WTC11 (cell line): ENCODE measurements around the gene DPH1. TPM values are rescaled to one million over a fixed set of nuclear protein-coding genes. Genes with fewer than 3 reads are reported as not detected.

Source experiments
- ATAC-seq: fragments of 200-7000 bp; cut with Tn5 transposase; 2 replicates; pipeline ENCODE4 v1.10.0; 2021; ENCODE audit warnings: mild to moderate bottlenecking, moderate library complexity
- CTCF ChIA-PET: fragments of 300-600 bp; sonication (Branson Sonifier 250); formaldehyde crosslinking; loops from one replicate; lab custom pipeline; 2021; ENCODE audit warnings: antibody characterized with exemption; lab: Charles Lee
- POLR2A ChIA-PET: fragments of 350-600 bp; sonication (Branson Sonifier 250); formaldehyde crosslinking; loops from one replicate; lab custom pipeline; 2021; ENCODE audit warnings: antibody characterized with exemption; lab: Charles Lee
- DNase-seq: peaks from one replicate; pipeline ENCODE4 v3.0.0; 2021; ENCODE audit warnings: low spot score
- H3K27ac Mint-ChIP-seq: 2 replicates; pipeline ENCODE4 v1.8.0; 2021; ENCODE audit warnings: mixed read lengths
- H3K27me3 Mint-ChIP-seq: 2 replicates; pipeline ENCODE4 v1.8.0; 2021; ENCODE audit warnings: low read depth, mild to moderate bottlenecking, moderate library complexity, mixed read lengths
- H3K36me3 Mint-ChIP-seq: 2 replicates; pipeline ENCODE4 v1.8.0; 2021; ENCODE audit warnings: mixed read lengths
- H3K4me1 Mint-ChIP-seq: 2 replicates; pipeline ENCODE4 v1.8.0; 2022; ENCODE audit warnings: mixed read lengths
- H3K4me3 Mint-ChIP-seq: 2 replicates; pipeline ENCODE4 v1.8.0; 2021; ENCODE audit warnings: mild to moderate bottlenecking, moderate library complexity, mixed read lengths
- H3K9me3 Mint-ChIP-seq: 2 replicates; pipeline ENCODE4 v1.8.0; 2021; ENCODE audit warnings: mixed read lengths
- CREB1 ChIP-seq: sonication (generic); formaldehyde crosslinking; IDR thresholded peaks from 2 replicates; pipeline ENCODE4 v1.8.0; 2023; ENCODE audit warnings: mild to moderate bottlenecking, missing genetic modification reagents
- E2F5 ChIP-seq: sonication (generic); formaldehyde crosslinking; IDR thresholded peaks from 2 replicates; pipeline ENCODE4 v1.8.1; 2022; ENCODE audit warnings: mild to moderate bottlenecking, moderate library complexity, missing genetic modification reagents
- ELF4 ChIP-seq: sonication (generic); formaldehyde crosslinking; IDR thresholded peaks from 2 replicates; pipeline ENCODE4 v1.8.1; 2022; ENCODE audit warnings: low read depth, mild to moderate bottlenecking, moderate library complexity, missing genetic modification reagents
- EMX1 ChIP-seq: fragments of 250-450 bp; sonication (Bioruptor Pico); IDR thresholded peaks from 2 replicates; pipeline ENCODE4 v1.8.0; 2021; ENCODE audit warnings: mild to moderate bottlenecking
- ESRRA ChIP-seq: sonication (generic); formaldehyde crosslinking; IDR thresholded peaks from 2 replicates; pipeline ENCODE4 v1.8.1; 2022; ENCODE audit warnings: mild to moderate bottlenecking, missing genetic modification reagents, borderline replicate concordance
- ETV6 ChIP-seq: sonication (generic); formaldehyde crosslinking; IDR thresholded peaks from 2 replicates; pipeline ENCODE4 v1.8.1; 2022; ENCODE audit warnings: mild to moderate bottlenecking, missing genetic modification reagents
- FOXJ3 ChIP-seq: sonication (generic); formaldehyde crosslinking; IDR thresholded peaks from 2 replicates; pipeline ENCODE4 v1.9.0; 2021; ENCODE audit warnings: missing genetic modification reagents, mild to moderate bottlenecking, borderline replicate concordance
- FOXK1 ChIP-seq: sonication (generic); formaldehyde crosslinking; IDR thresholded peaks from 2 replicates; pipeline ENCODE4 v1.8.0; 2022; ENCODE audit warnings: mild to moderate bottlenecking, moderate library complexity, missing genetic modification reagents
- FOXP1 ChIP-seq: sonication (generic); formaldehyde crosslinking; IDR thresholded peaks from 2 replicates; pipeline ENCODE4 v1.8.0; 2022; ENCODE audit warnings: missing genetic modification reagents, mild to moderate bottlenecking, moderate library complexity, borderline replicate concordance
- GABPB1 ChIP-seq: sonication (generic); formaldehyde crosslinking; IDR thresholded peaks from 2 replicates; pipeline ENCODE4 v1.8.1; 2023; ENCODE audit warnings: mild to moderate bottlenecking, missing genetic modification reagents
- GTF2I ChIP-seq: fragments of 250-450 bp; sonication (Bioruptor Pico); conservative IDR thresholded peaks from 2 replicates; pipeline ENCODE4 v1.4.0; 2021; ENCODE audit warnings: mild to moderate bottlenecking
- HMGXB4 ChIP-seq: sonication (generic); formaldehyde crosslinking; IDR thresholded peaks from 2 replicates; pipeline ENCODE4 v1.8.1; 2023; ENCODE audit warnings: mild to moderate bottlenecking, moderate library complexity, missing genetic modification reagents
- JAZF1 ChIP-seq: fragments of 250-450 bp; sonication (Bioruptor Pico); IDR thresholded peaks from 2 replicates; pipeline ENCODE4 v1.9.0; 2021; ENCODE audit warnings: moderate library complexity, mild to moderate bottlenecking, inconsistent platforms
- MAX ChIP-seq: sonication (generic); formaldehyde crosslinking; IDR thresholded peaks from 2 replicates; pipeline ENCODE4 v1.8.0; 2022; ENCODE audit warnings: mild to moderate bottlenecking, missing genetic modification reagents
- NFE2L1 ChIP-seq: sonication (generic); formaldehyde crosslinking; IDR thresholded peaks from 2 replicates; pipeline ENCODE4 v1.8.1; 2023; ENCODE audit warnings: missing genetic modification reagents
- NR1H2 ChIP-seq: sonication (generic); formaldehyde crosslinking; IDR thresholded peaks from 2 replicates; pipeline ENCODE4 v1.9.0; 2021; ENCODE audit warnings: mild to moderate bottlenecking, moderate library complexity, missing genetic modification reagents
- NR2C2 ChIP-seq: sonication (generic); formaldehyde crosslinking; IDR thresholded peaks from 2 replicates; pipeline ENCODE4 v1.8.0; 2022; ENCODE audit warnings: mild to moderate bottlenecking, missing genetic modification reagents
- OVOL2 ChIP-seq: fragments of 250-450 bp; sonication (Bioruptor Pico); IDR thresholded peaks from 2 replicates; pipeline ENCODE4 v1.9.0; 2021; ENCODE audit warnings: mild to moderate bottlenecking, borderline replicate concordance
- SMAD4 ChIP-seq: sonication (generic); formaldehyde crosslinking; IDR thresholded peaks from 2 replicates; pipeline ENCODE4 v1.8.0; 2022; ENCODE audit warnings: mild to moderate bottlenecking, missing genetic modification reagents
- TEAD4 ChIP-seq: sonication (generic); formaldehyde crosslinking; IDR thresholded peaks from 2 replicates; pipeline ENCODE4 v1.8.0; 2022; ENCODE audit warnings: mild to moderate bottlenecking, missing genetic modification reagents
- ZBTB43 ChIP-seq: sonication (generic); formaldehyde crosslinking; IDR thresholded peaks from 2 replicates; pipeline ENCODE4 v1.8.1; 2023; ENCODE audit warnings: mild to moderate bottlenecking, missing genetic modification reagents
- ZNF232 ChIP-seq: sonication (generic); formaldehyde crosslinking; IDR thresholded peaks from 2 replicates; pipeline ENCODE4 v1.8.0; 2022; ENCODE audit warnings: mild to moderate bottlenecking, missing genetic modification reagents
- ZNF396 ChIP-seq: fragments of 250-450 bp; sonication (Bioruptor Pico); IDR thresholded peaks from 2 replicates; pipeline ENCODE4 v1.8.0; 2021; ENCODE audit warnings: mild to moderate bottlenecking, moderate library complexity, borderline replicate concordance
- total RNA-seq: library from RNA; stranded (reverse); gene quantifications from 3 replicates; pipeline ENCODE4 v1.2.3, GENCODE V29; 2021
- TF ChIP-seq, protein P1 (sequence below): sonication (generic); formaldehyde crosslinking; IDR thresholded peaks from 2 replicates; pipeline ENCODE4 v1.8.0; 2022; ENCODE audit warnings: mild to moderate bottlenecking, missing genetic modification reagents
- TF ChIP-seq, protein P2 (sequence below): sonication (generic); formaldehyde crosslinking; IDR thresholded peaks from 2 replicates; pipeline ENCODE4 v1.8.1; 2023; ENCODE audit warnings: mild to moderate bottlenecking, missing genetic modification reagents, moderate library complexity

The DPH1 gene
- total RNA-seq, 1 experiment from 2014 or later = 43.2 TPM

- Mint-ChIP-seq H3K4me1 (peaks cover 4% of the 10 kb centered on the region), H3K36me3 (peaks cover 10% of the 10 kb centered on the region), H3K4me3 (peak overlapping the region; percentile 90), H3K9me3 (no peaks in the 10 kb centered on the region), H3K27me3 (peaks cover 9% of the 10 kb centered on the region), H3K27ac (no peak overlapping the region)
- ATAC-seq (no peak), DNase-seq (no peak)
- ChIA-PET CTCF (interaction anchor here (0.6 to 2.3 kb wide), 8 partner anchors 12 to 204 kb away, joined by 3 to 8 read pairs (median 4); no protein-coding TSS in a partner anchor), POLR2A (no interaction called here)
- TF ChIP-seq, protein P1, sequence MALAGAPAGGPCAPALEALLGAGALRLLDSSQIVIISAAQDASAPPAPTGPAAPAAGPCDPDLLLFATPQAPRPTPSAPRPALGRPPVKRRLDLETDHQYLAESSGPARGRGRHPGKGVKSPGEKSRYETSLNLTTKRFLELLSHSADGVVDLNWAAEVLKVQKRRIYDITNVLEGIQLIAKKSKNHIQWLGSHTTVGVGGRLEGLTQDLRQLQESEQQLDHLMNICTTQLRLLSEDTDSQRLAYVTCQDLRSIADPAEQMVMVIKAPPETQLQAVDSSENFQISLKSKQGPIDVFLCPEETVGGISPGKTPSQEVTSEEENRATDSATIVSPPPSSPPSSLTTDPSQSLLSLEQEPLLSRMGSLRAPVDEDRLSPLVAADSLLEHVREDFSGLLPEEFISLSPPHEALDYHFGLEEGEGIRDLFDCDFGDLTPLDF = no peak
- TF ChIP-seq OVOL2 (CRISPR knock-in tag) = no peak
- TF ChIP-seq EMX1 = no peak
- TF ChIP-seq ESRRA = no peak
- TF ChIP-seq ZBTB43 (CRISPR knock-in tag) = no peak
- TF ChIP-seq ZNF396 (CRISPR knock-in tag) = no peak
- no peak for TF ChIP-seq ELF4 (CRISPR knock-in tag)
- TF ChIP-seq ZNF232 (CRISPR knock-in tag) = no peak
- no peak for TF ChIP-seq JAZF1 (CRISPR knock-in tag)
- no peak for TF ChIP-seq CREB1 (CRISPR knock-in tag)
- TF ChIP-seq FOXJ3 (CRISPR knock-in tag) = no peak
Measured at GRCh38 chr17:2040942-2041560, 11.1 kb downstream of the DPH1 start.

DNA sequence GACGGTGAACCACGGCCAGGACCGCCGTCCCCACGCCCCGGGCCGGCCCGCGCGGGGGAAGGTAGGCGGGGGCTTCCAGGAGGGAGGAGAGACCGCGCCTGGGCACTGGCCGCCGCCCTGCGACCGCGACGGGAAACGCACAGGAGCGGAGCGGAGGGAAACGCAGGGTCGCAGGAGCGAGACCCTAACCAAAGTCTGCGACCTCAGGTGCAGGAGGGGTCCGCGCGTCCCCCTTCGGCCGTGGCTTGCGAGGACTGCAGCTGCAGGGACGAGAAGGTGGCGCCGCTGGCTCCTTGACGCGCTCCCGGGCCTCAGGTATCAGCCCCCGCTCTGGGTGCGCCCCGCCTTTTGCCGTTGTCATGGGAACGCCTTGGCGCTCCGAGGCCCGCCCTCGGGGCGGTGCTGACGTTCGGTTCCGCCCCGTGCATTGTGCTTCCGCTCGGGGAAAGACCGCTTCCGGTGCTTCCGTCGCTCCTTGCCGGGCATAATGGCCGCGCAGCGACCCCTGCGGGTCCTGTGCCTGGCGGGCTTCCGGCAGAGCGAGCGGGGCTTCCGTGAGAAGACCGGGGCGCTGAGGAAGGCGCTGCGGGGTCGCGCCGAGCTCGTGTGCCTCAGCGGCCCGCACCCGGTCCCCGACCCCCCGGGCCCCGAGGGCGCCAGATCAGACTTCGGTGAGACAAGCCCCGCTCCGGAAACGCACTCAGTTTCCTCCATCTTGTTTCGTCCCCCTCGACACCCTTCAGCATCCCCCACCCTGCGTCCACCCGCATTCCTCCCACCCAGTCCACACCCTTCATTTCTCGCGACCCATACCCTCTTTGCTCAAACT lies 11.8 kb downstream of the DPH1 start, which contains the start of gene OVCA2:
TSS of gene OVCA2 (plus strand) at position 462 of the 829 bp plus-strand sequence. CDS start at position 488, 26 bp downstream.
- DNase-seq (peak; percentile 97), ATAC-seq (peak; percentile 87)
- Mint-ChIP-seq H3K27me3 (peaks cover 14% of the 10 kb centered on the region), H3K36me3 (peaks cover 10% of the 10 kb centered on the region), H3K27ac (peak within 1 kb of the TSS; percentile 65), H3K4me1 (peaks cover 4% of the 10 kb centered on the region), H3K4me3 (peak within 1 kb of the TSS; percentile 90), H3K9me3 (no peaks in the 10 kb centered on the region)
- CTCF ChIA-PET = interaction anchor here (0.6 to 2.3 kb wide), 7 partner anchors 12 to 203 kb away, joined by 3 to 8 read pairs (median 4); partner anchors contain the start of gene RTN4RL1
- POLR2A ChIA-PET = interaction anchor here (1.0 kb wide), 1 partner anchor 133 kb away, joined by 3 read pairs; no protein-coding TSS in a partner anchor
- no peak for TF ChIP-seq SMAD4 (CRISPR knock-in tag)
- no peak for TF ChIP-seq TEAD4 (CRISPR knock-in tag)
- peak; percentile 68; the same call in 1 of the 2 replicates for TF ChIP-seq HMGXB4 (CRISPR knock-in tag)
- TF ChIP-seq ETV6 = 0 out of 2 replicates have a peak, but pooled peaks have one; percentile 39
- TF ChIP-seq MAX (CRISPR knock-in tag) = peak; percentile 82
- TF ChIP-seq, protein P2, sequence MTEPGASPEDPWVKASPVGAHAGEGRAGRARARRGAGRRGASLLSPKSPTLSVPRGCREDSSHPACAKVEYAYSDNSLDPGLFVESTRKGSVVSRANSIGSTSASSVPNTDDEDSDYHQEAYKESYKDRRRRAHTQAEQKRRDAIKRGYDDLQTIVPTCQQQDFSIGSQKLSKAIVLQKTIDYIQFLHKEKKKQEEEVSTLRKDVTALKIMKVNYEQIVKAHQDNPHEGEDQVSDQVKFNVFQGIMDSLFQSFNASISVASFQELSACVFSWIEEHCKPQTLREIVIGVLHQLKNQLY (CRISPR knock-in tag) = no peak
- TF ChIP-seq NR2C2 = no peak
- TF ChIP-seq NFE2L1 = no peak; the same call in 1 of the 2 replicates
- no peak for TF ChIP-seq ZBTB43 (CRISPR knock-in tag)
- TF ChIP-seq FOXK1 = peak; percentile 67; the same call in 1 of the 2 replicates
- no peak for TF ChIP-seq NR1H2
- peak; percentile 75 for TF ChIP-seq GABPB1
- TF ChIP-seq GTF2I (CRISPR knock-in tag) = no peak
- TF ChIP-seq FOXP1 = no peak
- TF ChIP-seq E2F5 (CRISPR knock-in tag) = peak; percentile 50; the same call in 1 of the 2 replicates
